Colonic mucosa (tissue), 4 donors: ENCODE measurements around the gene PLCD1. TPM values are rescaled to one million over a fixed set of nuclear protein-coding genes. Genes with fewer than 3 reads are reported as not detected.

Experiments
- DNase-seq: peaks from one replicate; pipeline ENCODE4 v3.0.0-alpha.2; 2020
- H3K27ac ChIP-seq: fragments of 200-600 bp; one replicate; pipeline ENCODE4 v1.8.0; 2021
- H3K27me3 ChIP-seq: fragments of 200-600 bp; one replicate; pipeline ENCODE4 v1.8.0; 2021
- H3K36me3 ChIP-seq: fragments of 200-600 bp; one replicate; pipeline ENCODE4 v1.8.0; 2021
- H3K4me1 ChIP-seq: fragments of 200-600 bp; one replicate; pipeline ENCODE4 v1.8.0; 2021; ENCODE audit warnings: mild to moderate bottlenecking
- H3K4me3 ChIP-seq: fragments of 200-600 bp; one replicate; pipeline ENCODE4 v1.8.0; 2021
- H3K9ac ChIP-seq, 2 donors: one replicate each; pipeline ENCODE4 v1.7.0; 2013; ENCODE audit warnings: control low read depth in 2 of 2, low read depth in 2 of 2, low read length in 2 of 2
- H3K9me3 ChIP-seq: fragments of 200-600 bp; one replicate; pipeline ENCODE4 v1.8.0; 2021
- CTCF ChIP-seq: fragments of 200-600 bp; IDR thresholded peaks from one replicate; pipeline ENCODE4 v1.8.0; 2022; ENCODE audit warnings: antibody characterized with exemption, mild to moderate bottlenecking
- intact Hi-C: fragments of 100-400 bp; cut with DNase I; formaldehyde crosslinking; loops from one replicate; pipeline ENCODE4 v1.14.1; 2022
- total RNA-seq, 2 donors: library from RNA; stranded (reverse); fragmentation: NEBNext Ultra II Directional in 1 of 2; extraction: Animal tissue kit (Norgen Biotek cat#: 25700) in 1 of 2; gene quantifications; one replicate each; pipeline ENCODE4 v1.2.1, GENCODE V29; 2021
- donor health status: healthy.
- donor health status: DM: no; HTN: no; CAD: no.
- donor health status: DM: no; HTN: no; CAD: no.

The PLCD1 gene
- total RNA-seq, 2 donors from 2014 or later, result 46.8 to 70.0 TPM

- peaks cover 9% of the 10 kb centered on the region for H3K36me3 ChIP-seq
- peaks cover 26% of the 10 kb centered on the region for H3K4me1 ChIP-seq
- no peaks in the 10 kb centered on the region for H3K9me3 ChIP-seq
- peak overlapping the region; percentile 85 for H3K27ac ChIP-seq
- peak overlapping the region in 1 of 2 donors; percentile 85 for H3K9ac ChIP-seq
- DNase-seq, result no peak
- no peaks in the 10 kb centered on the region for H3K27me3 ChIP-seq
- intact Hi-C loops, result no loop called here
- no peak overlapping the region for H3K4me3 ChIP-seq
- TF ChIP-seq CTCF, result no peak
Measured at GRCh38 chr3:38002940-38003339, 26.5 kb downstream of the PLCD1 start.

GRCh38 chr3:38002291-38002876, 27.1 kb downstream of the PLCD1 start:
- TF ChIP-seq CTCF, result no peak
- peaks cover 9% of the 10 kb centered on the region for H3K36me3 ChIP-seq
- DNase-seq, result no peak
- peak overlapping the region in 1 of 2 donors; percentile 85 for H3K9ac ChIP-seq
- H3K4me1 ChIP-seq, result peaks cover 31% of the 10 kb centered on the region
- H3K27ac ChIP-seq, result peak overlapping the region; percentile 85
- no peaks in the 10 kb centered on the region for H3K27me3 ChIP-seq
- H3K9me3 ChIP-seq, result no peaks in the 10 kb centered on the region
- intact Hi-C loops, result no loop called here
- no peak overlapping the region for H3K4me3 ChIP-seq

GRCh38 chr3:38001456-38002081, 27.9 kb downstream of the PLCD1 start:
- intact Hi-C loops, result no loop called here
- Histone ChIP-seq H3K9ac (no peak overlapping the region), H3K4me1 (peaks cover 31% of the 10 kb centered on the region), H3K36me3 (peaks cover 9% of the 10 kb centered on the region), H3K4me3 (no peak overlapping the region), H3K27me3 (no peaks in the 10 kb centered on the region), H3K9me3 (no peaks in the 10 kb centered on the region), H3K27ac (no peak overlapping the region)
- no peak for TF ChIP-seq CTCF
- DNase-seq, result no peak

DNA sequence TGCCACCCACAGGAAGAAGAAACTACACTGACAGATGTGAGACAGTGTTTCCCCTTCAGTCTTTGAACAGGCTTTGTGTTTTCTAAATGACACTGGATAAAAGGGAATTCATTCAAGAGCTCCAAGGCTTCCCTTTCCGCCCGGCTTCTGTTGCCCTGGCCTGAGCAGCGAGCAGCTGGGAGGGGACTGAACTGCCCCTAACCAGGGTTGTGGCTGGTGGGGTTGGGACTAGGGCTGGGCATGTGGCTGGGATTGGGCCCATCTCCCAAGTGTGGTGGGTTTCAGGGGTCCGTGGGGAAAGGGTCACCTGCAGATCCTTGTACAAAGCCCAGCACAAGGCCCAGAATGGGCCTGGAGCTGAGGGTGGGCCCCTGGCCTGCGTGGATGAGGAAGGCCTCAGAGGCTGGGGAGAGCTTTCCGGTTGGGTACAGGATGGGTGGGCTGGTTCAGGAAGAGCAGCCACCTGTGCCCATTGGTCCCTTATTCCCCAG, 28.4 kb downstream of the PLCD1 start:
- Histone ChIP-seq H3K27ac (no peak overlapping the region), H3K9me3 (no peaks in the 10 kb centered on the region), H3K4me3 (no peak overlapping the region), H3K4me1 (peaks cover 31% of the 10 kb centered on the region), H3K27me3 (no peaks in the 10 kb centered on the region), H3K36me3 (peaks cover 9% of the 10 kb centered on the region), H3K9ac (no peak overlapping the region)
- DNase-seq, result no peak
- TF ChIP-seq CTCF, result no peak
- intact Hi-C loops, result no loop called here

DNA sequence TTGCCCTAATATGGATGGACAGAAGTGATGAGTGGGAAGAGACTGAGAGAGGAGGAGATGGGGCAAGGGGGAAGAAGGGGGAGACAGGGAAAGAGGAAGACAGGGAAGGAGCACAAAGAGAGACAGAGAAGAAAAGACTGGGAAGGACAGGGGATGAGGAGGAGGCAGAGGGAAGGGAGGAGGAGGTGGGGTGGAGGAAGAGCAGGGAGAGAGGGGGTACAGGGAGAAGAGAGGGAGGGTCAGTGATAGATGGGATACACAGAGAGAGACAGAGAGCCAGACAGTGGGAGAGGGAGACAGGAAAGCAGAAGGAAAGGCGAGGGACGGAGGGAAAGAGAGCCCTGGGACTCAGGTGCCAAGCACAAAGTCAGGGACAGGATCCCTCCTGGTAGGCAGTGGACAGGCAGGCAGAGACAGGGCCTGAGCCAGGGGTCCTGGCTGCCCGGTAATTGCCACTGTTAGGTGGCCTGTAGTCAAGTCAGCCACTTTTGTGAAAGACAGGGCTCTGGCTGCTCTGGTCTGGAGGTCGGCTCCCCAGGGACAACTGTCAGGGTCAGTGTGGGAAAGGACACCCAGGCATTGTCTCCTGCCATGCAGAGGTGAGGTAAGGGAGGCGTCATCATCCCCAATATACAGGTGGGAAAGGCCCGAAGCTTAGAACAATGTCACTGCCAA, 29.1 kb downstream of the PLCD1 start:
- TF ChIP-seq CTCF, result no peak
- Histone ChIP-seq H3K36me3 (peaks cover 9% of the 10 kb centered on the region), H3K9ac (no peak overlapping the region), H3K4me3 (no peak overlapping the region), H3K27ac (no peak overlapping the region), H3K4me1 (peaks cover 29% of the 10 kb centered on the region), H3K27me3 (no peaks in the 10 kb centered on the region), H3K9me3 (no peaks in the 10 kb centered on the region)
- DNase-seq, result no peak
- intact Hi-C loops, result no loop called here
